Activated CD4-positive, alpha-beta T cell treated with anti-CD3 and anti-CD28 coated beads, Interleukin-2, amount 50 U/mL, for 24 hours (primary cell): ENCODE measurements around the gene PITPNC1.

Experiments
- DNase-seq, 2 donors: peaks; one replicate each; pipeline ENCODE4 v3.0.0-alpha.2; 2020; ENCODE audit warnings: low read depth in 1 of 2, low spot score in 1 of 2

PITPNC1 gene

GRCh38 chr17:67433248-67433924 is 56.3 kb downstream of the PITPNC1 start:
- no peak for DNase-seq

- DNase-seq: no peak
Observed at GRCh38 chr17:67434061-67434525, 57.0 kb downstream of the PITPNC1 start.

- no peak for DNase-seq
Observed at GRCh38 chr17:67435122-67435521, 58.0 kb downstream of the PITPNC1 start.

GRCh38 chr17:67435786-67436185 is 58.7 kb downstream of the PITPNC1 start:
- DNase-seq: no peak

- no peak for DNase-seq
Observed at GRCh38 chr17:67436233-67436632, 59.2 kb downstream of the PITPNC1 start.

GRCh38 chr17:67438667-67439066 is 61.6 kb downstream of the PITPNC1 start:
- DNase-seq: no peak

- DNase-seq: no peak
Observed at GRCh38 chr17:67439269-67439668, 62.2 kb downstream of the PITPNC1 start.

GRCh38 chr17:67440277-67441051 is 63.4 kb downstream of the PITPNC1 start:
- no peak for DNase-seq

- DNase-seq: peak; percentile 40 to 67
Observed at GRCh38 chr17:67441052-67441895, 64.2 kb downstream of the PITPNC1 start.

GRCh38 chr17:67441896-67442219 is 64.8 kb downstream of the PITPNC1 start:
- DNase-seq: no peak

- no peak for DNase-seq
Observed at GRCh38 chr17:67442787-67443624, 65.9 kb downstream of the PITPNC1 start.

- no peak for DNase-seq
Observed at GRCh38 chr17:67443931-67444595, 67.0 kb downstream of the PITPNC1 start.

GRCh38 chr17:67448449-67448848 is 71.4 kb downstream of the PITPNC1 start:
- DNase-seq: no peak

GRCh38 chr17:67449065-67449464 is 72.0 kb downstream of the PITPNC1 start:
- DNase-seq: no peak

GRCh38 chr17:67449845-67450755 is 73.0 kb downstream of the PITPNC1 start:
- DNase-seq: no peak

- no peak for DNase-seq
Observed at GRCh38 chr17:67452681-67453554, 75.8 kb downstream of the PITPNC1 start.

- DNase-seq: no peak
Observed at GRCh38 chr17:67456103-67456502, 79.0 kb downstream of the PITPNC1 start.

GRCh38 chr17:67456889-67457288 is 79.8 kb downstream of the PITPNC1 start:
- DNase-seq: no peak
